GM23338 (cell line): Measurements from ENCODE around the gene CLEC4G. TPM values are rescaled to one million over a fixed set of nuclear protein-coding genes. Genes with fewer than 3 reads are reported as not detected.

ENCODE experiments used
- ATAC-seq: fragments of 200-7000 bp; cut with Tn5 transposase; 3 replicates; pipeline ENCODE4 v1.9.1; 2020
- DNase-seq: peaks from one replicate; pipeline ENCODE4 v3.0.0-alpha.2; 2015; ENCODE audit warnings: low spot score
- H2AFZ ChIP-seq: fragments of 200-600 bp; sonication (generic); 2 replicates; pipeline ENCODE4 v1.8.0; 2016; ENCODE audit warnings: antibody characterized with exemption, mild to moderate bottlenecking, moderate library complexity
- H3F3A ChIP-seq: fragments of 200-600 bp; sonication (generic); replicated peaks from 2 replicates; pipeline ENCODE4 v1.8.0; 2017; ENCODE audit warnings: antibody characterized with exemption, mixed run types, low read depth
- H3K27ac ChIP-seq: fragments of 200-600 bp; sonication (generic); 2 replicates; pipeline ENCODE4 v1.6.1; 2016; ENCODE audit warnings: low read depth
- H3K27me3 ChIP-seq: fragments of 200-600 bp; sonication (generic); 2 replicates; pipeline ENCODE4 v1.8.0; 2016; ENCODE audit warnings: mild to moderate bottlenecking, mixed run types, moderate library complexity; ENCODE audit not compliant: insufficient read depth
- H3K36me3 ChIP-seq: fragments of 200-600 bp; sonication (generic); 2 replicates; pipeline ENCODE4 v1.8.0; 2016; ENCODE audit warnings: mild to moderate bottlenecking; ENCODE audit not compliant: insufficient read depth
- H3K4me1 ChIP-seq: fragments of 200-600 bp; sonication (generic); 2 replicates; pipeline ENCODE4 v1.8.0; 2016; ENCODE audit warnings: mild to moderate bottlenecking, moderate library complexity; ENCODE audit not compliant: insufficient read depth
- H3K4me2 ChIP-seq: fragments of 200-600 bp; sonication (generic); 2 replicates; pipeline ENCODE4 v1.7.1; 2017; ENCODE audit warnings: mixed run types
- H3K4me3 ChIP-seq: fragments of 200-600 bp; sonication (generic); 2 replicates; pipeline ENCODE4 v1.6.1; 2016; ENCODE audit warnings: mixed run types
- H3K79me2 ChIP-seq: fragments of 200-600 bp; sonication (generic); replicated peaks from 2 replicates; pipeline ENCODE4 v1.8.0; 2017; ENCODE audit warnings: mild to moderate bottlenecking; ENCODE audit not compliant: insufficient read depth
- H3K9me2 ChIP-seq: fragments of 200-600 bp; sonication (generic); 2 replicates; pipeline ENCODE4 v1.8.0; 2017; ENCODE audit not compliant: insufficient read depth
- H4K20me1 ChIP-seq: fragments of 200-600 bp; sonication (generic); replicated peaks from 2 replicates; pipeline ENCODE4 v1.8.0; 2017; ENCODE audit warnings: mild to moderate bottlenecking; ENCODE audit not compliant: insufficient read depth
- H3K27ac Mint-ChIP-seq: 2 replicates; pipeline ENCODE4 v1.8.0; 2020; ENCODE audit warnings: inconsistent platforms, mild to moderate bottlenecking, moderate library complexity, mixed read lengths
- H3K27me3 Mint-ChIP-seq: 3 replicates; pipeline ENCODE4 v1.8.0; 2022; ENCODE audit warnings: low read depth, mild to moderate bottlenecking, moderate library complexity, mixed read lengths, inconsistent platforms; ENCODE audit not compliant: insufficient read depth, poor library complexity
- H3K36me3 Mint-ChIP-seq: 3 replicates; pipeline ENCODE4 v1.8.0; 2021; ENCODE audit warnings: low read depth, mild to moderate bottlenecking, inconsistent platforms, moderate library complexity, mixed read lengths
- H3K4me1 Mint-ChIP-seq: 3 replicates; pipeline ENCODE4 v1.8.0; 2020; ENCODE audit warnings: mild to moderate bottlenecking, inconsistent platforms, mixed read lengths
- H3K4me3 Mint-ChIP-seq: 3 replicates; pipeline ENCODE4 v1.8.0; 2021; ENCODE audit warnings: moderate library complexity, mild to moderate bottlenecking, inconsistent platforms, mixed read lengths
- H3K9me3 Mint-ChIP-seq: 3 replicates; pipeline ENCODE4 v1.8.0; 2020; ENCODE audit warnings: moderate library complexity, mild to moderate bottlenecking, inconsistent platforms, mixed read lengths
- CREB1 ChIP-seq: fragments of 250-450 bp; sonication (Bioruptor Pico); IDR thresholded peaks from 2 replicates; pipeline ENCODE4 v1.5.0; 2020; ENCODE audit warnings: low read depth, mild to moderate bottlenecking, moderate library complexity
- EZH2 ChIP-seq: fragments of 200-600 bp; sonication (generic); IDR thresholded peaks from one replicate; pipeline ENCODE4 v1.8.0; 2017; ENCODE audit warnings: antibody characterized with exemption, mild to moderate bottlenecking, low read depth; ENCODE audit not compliant: unreplicated experiment
- EZH2phosphoT487 ChIP-seq: fragments of 200-600 bp; sonication (generic); IDR thresholded peaks from one replicate; pipeline ENCODE4 v1.8.1; 2018; ENCODE audit warnings: antibody characterized with exemption; ENCODE audit not compliant: unreplicated experiment
- JUNB ChIP-seq: IDR thresholded peaks from one replicate; pipeline ENCODE4 v1.6.1; 2016; ENCODE audit warnings: antibody characterized with exemption; ENCODE audit not compliant: unreplicated experiment
- NANOG ChIP-seq: IDR thresholded peaks from 2 replicates; pipeline ENCODE4 v1.6.1; 2016; ENCODE audit warnings: antibody characterized with exemption, borderline replicate concordance
- POLR2AphosphoS5 ChIP-seq: IDR thresholded peaks from 2 replicates; pipeline ENCODE4 v1.6.1; 2016; ENCODE audit warnings: antibody characterized with exemption, low read depth
- STAT1 ChIP-seq: IDR thresholded peaks from one replicate; pipeline ENCODE4 v1.6.1; 2016; ENCODE audit warnings: antibody characterized with exemption; ENCODE audit not compliant: unreplicated experiment
- ZNF114 ChIP-seq: fragments of 250-450 bp; sonication (Bioruptor Pico); IDR thresholded peaks from 2 replicates; pipeline ENCODE4 v1.5.0; 2020; ENCODE audit warnings: mild to moderate bottlenecking, moderate library complexity
- ZNF331 ChIP-seq: fragments of 250-450 bp; sonication (Bioruptor Pico); IDR thresholded peaks from 2 replicates; pipeline ENCODE4 v1.5.0; 2020; ENCODE audit warnings: low read depth, mild to moderate bottlenecking, moderate library complexity
- polyA plus RNA-seq: library from polyadenylated mRNA; unstranded; fragments of >200 nt; fragmentation: Nextera tagmentation; extraction: Ambion mirVana; gene quantifications from 2 replicates; pipeline ENCODE4 v1.2.1, GENCODE V29; 2016
- total RNA-seq: library from RNA; depleted of rRNA; stranded (reverse); fragments of >200 nt; shearing (Covaris generic); gene quantifications from 2 replicates; pipeline ENCODE4 v1.2.3, GENCODE V29; 2014
- TF ChIP-seq, protein P1 (sequence below), 2 experiments: fragments of 200-600 bp in 1 of 2; sonication (generic) in 1 of 2; conservative IDR thresholded peaks; 2 replicates each; pipeline versions ENCODE4 v1.5.1 to v1.6.1; 2016 to 2017; ENCODE audit warnings: antibody characterized with exemption in 2 of 2, low read depth in 2 of 2, mild to moderate bottlenecking in 2 of 2, moderate library complexity in 1 of 2
- TF ChIP-seq, protein P2 (sequence below): fragments of 250-450 bp; sonication (Bioruptor Pico); IDR thresholded peaks from 2 replicates; pipeline ENCODE4 v1.5.0; 2020; ENCODE audit warnings: mild to moderate bottlenecking, moderate library complexity
- TF ChIP-seq, protein P3 (sequence below): IDR thresholded peaks from one replicate; pipeline ENCODE4 v1.6.1; 2018; ENCODE audit warnings: antibody characterized with exemption; ENCODE audit not compliant: unreplicated experiment

The CLEC4G gene
- total and polyA plus RNA-seq, 2 experiments from 2014 or later, result 0.52 to 0.65 TPM

DNA sequence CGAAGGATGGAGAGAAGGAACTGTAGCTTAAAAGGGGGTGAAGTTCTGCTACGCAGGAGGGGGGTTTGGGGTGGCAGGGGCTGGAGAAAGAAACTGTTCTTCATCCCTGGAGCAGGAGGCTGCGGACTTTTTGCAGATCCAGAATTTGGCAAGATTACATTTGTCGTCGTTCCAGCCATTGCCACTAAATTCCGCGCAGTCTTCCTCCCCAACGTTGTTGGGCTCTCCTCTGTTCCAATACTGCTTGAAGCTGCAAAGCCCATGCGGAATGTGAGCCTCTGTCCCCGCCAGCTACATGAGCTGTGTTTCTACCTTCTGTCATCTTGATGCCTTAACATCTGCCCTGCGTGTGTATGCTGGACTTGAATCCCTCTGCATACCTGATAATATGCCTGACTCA, 11.1 kb upstream of the CLEC4G start (continued):
- TF ChIP-seq, protein P1, sequence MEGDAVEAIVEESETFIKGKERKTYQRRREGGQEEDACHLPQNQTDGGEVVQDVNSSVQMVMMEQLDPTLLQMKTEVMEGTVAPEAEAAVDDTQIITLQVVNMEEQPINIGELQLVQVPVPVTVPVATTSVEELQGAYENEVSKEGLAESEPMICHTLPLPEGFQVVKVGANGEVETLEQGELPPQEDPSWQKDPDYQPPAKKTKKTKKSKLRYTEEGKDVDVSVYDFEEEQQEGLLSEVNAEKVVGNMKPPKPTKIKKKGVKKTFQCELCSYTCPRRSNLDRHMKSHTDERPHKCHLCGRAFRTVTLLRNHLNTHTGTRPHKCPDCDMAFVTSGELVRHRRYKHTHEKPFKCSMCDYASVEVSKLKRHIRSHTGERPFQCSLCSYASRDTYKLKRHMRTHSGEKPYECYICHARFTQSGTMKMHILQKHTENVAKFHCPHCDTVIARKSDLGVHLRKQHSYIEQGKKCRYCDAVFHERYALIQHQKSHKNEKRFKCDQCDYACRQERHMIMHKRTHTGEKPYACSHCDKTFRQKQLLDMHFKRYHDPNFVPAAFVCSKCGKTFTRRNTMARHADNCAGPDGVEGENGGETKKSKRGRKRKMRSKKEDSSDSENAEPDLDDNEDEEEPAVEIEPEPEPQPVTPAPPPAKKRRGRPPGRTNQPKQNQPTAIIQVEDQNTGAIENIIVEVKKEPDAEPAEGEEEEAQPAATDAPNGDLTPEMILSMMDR (conservative IDR thresholded peaks at IDR 0.05; ENCODE audit: low read depth in 2 of 2), result no peak

DNA sequence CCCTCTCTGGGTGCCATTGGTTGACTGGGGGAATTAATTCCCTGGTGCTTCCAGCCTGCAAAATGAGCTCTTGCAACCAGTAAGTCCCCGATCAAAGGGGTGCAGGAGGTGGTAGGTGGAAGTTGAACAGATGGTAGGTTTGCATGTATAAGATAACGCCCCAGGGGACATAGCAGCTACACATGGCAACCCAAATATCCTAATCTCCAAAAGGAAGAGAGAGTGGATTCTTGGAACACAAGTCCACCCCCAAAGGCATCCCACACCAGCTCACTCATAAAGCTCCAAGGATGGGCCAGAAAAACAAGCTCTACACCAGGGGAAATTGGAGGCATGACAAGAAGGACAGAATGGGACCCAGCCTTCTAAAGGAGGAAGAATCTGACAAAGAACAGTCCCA, 10.7 kb upstream of the CLEC4G start:
- Histone ChIP-seq H3K4me2 (no peak overlapping the region), H3K79me2 (no peaks in the 10 kb centered on the region), H3K4me1 (peaks cover 3% of the 10 kb centered on the region; the same call in 1 of the 2 replicates), H2AFZ (no peak overlapping the region), H3F3A (no peaks in the 10 kb centered on the region), H3K27ac (no peak overlapping the region), H3K4me3 (no peak overlapping the region), H4K20me1 (no peaks in the 10 kb centered on the region), H3K27me3 (no peaks in the 10 kb centered on the region), H3K9me2 (no peaks in the 10 kb centered on the region), H3K36me3 (no peaks in the 10 kb centered on the region)
- TF ChIP-seq, protein P1 (conservative IDR thresholded peaks at IDR 0.05; ENCODE audit: low read depth in 2 of 2), result no peak
- TF ChIP-seq, protein P2, sequence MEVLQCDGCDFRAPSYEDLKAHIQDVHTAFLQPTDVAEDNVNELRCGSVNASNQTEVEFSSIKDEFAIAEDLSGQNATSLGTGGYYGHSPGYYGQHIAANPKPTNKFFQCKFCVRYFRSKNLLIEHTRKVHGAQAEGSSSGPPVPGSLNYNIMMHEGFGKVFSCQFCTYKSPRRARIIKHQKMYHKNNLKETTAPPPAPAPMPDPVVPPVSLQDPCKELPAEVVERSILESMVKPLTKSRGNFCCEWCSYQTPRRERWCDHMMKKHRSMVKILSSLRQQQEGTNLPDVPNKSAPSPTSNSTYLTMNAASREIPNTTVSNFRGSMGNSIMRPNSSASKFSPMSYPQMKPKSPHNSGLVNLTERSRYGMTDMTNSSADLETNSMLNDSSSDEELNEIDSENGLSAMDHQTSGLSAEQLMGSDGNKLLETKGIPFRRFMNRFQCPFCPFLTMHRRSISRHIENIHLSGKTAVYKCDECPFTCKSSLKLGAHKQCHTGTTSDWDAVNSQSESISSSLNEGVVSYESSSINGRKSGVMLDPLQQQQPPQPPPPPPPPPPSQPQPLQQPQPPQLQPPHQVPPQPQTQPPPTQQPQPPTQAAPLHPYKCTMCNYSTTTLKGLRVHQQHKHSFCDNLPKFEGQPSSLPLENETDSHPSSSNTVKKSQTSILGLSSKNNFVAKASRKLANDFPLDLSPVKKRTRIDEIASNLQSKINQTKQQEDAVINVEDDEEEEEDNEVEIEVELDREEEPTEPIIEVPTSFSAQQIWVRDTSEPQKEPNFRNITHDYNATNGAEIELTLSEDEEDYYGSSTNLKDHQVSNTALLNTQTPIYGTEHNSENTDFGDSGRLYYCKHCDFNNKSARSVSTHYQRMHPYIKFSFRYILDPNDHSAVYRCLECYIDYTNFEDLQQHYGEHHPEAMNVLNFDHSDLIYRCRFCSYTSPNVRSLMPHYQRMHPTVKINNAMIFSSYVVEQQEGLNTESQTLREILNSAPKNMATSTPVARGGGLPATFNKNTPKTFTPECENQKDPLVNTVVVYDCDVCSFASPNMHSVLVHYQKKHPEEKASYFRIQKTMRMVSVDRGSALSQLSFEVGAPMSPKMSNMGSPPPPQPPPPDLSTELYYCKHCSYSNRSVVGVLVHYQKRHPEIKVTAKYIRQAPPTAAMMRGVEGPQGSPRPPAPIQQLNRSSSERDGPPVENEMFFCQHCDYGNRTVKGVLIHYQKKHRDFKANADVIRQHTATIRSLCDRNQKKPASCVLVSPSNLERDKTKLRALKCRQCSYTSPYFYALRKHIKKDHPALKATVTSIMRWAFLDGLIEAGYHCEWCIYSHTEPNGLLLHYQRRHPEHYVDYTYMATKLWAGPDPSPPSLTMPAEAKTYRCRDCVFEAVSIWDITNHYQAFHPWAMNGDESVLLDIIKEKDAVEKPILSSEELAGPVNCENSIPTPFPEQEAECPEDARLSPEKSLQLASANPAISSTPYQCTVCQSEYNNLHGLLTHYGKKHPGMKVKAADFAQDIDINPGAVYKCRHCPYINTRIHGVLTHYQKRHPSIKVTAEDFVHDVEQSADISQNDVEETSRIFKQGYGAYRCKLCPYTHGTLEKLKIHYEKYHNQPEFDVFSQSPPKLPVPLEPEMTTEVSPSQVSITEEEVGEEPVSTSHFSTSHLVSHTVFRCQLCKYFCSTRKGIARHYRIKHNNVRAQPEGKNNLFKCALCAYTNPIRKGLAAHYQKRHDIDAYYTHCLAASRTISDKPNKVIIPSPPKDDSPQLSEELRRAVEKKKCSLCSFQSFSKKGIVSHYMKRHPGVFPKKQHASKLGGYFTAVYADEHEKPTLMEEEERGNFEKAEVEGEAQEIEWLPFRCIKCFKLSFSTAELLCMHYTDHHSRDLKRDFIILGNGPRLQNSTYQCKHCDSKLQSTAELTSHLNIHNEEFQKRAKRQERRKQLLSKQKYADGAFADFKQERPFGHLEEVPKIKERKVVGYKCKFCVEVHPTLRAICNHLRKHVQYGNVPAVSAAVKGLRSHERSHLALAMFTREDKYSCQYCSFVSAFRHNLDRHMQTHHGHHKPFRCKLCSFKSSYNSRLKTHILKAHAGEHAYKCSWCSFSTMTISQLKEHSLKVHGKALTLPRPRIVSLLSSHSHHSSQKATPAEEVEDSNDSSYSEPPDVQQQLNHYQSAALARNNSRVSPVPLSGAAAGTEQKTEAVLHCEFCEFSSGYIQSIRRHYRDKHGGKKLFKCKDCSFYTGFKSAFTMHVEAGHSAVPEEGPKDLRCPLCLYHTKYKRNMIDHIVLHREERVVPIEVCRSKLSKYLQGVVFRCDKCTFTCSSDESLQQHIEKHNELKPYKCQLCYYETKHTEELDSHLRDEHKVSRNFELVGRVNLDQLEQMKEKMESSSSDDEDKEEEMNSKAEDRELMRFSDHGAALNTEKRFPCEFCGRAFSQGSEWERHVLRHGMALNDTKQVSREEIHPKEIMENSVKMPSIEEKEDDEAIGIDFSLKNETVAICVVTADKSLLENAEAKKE (CRISPR knock-in tag), result no peak
- TF ChIP-seq EZH2 (no peak), NANOG (no peak), ZNF114 (CRISPR knock-in tag) (no peak), STAT1 (no peak), JUNB (no peak), POLR2AphosphoS5 (no peak), EZH2phosphoT487 (no peak), CREB1 (CRISPR knock-in tag) (no peak), ZNF331 (CRISPR knock-in tag) (no peak)
- TF ChIP-seq, protein P3, sequence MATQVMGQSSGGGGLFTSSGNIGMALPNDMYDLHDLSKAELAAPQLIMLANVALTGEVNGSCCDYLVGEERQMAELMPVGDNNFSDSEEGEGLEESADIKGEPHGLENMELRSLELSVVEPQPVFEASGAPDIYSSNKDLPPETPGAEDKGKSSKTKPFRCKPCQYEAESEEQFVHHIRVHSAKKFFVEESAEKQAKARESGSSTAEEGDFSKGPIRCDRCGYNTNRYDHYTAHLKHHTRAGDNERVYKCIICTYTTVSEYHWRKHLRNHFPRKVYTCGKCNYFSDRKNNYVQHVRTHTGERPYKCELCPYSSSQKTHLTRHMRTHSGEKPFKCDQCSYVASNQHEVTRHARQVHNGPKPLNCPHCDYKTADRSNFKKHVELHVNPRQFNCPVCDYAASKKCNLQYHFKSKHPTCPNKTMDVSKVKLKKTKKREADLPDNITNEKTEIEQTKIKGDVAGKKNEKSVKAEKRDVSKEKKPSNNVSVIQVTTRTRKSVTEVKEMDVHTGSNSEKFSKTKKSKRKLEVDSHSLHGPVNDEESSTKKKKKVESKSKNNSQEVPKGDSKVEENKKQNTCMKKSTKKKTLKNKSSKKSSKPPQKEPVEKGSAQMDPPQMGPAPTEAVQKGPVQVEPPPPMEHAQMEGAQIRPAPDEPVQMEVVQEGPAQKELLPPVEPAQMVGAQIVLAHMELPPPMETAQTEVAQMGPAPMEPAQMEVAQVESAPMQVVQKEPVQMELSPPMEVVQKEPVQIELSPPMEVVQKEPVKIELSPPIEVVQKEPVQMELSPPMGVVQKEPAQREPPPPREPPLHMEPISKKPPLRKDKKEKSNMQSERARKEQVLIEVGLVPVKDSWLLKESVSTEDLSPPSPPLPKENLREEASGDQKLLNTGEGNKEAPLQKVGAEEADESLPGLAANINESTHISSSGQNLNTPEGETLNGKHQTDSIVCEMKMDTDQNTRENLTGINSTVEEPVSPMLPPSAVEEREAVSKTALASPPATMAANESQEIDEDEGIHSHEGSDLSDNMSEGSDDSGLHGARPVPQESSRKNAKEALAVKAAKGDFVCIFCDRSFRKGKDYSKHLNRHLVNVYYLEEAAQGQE, result no peak
- H3K27me3 Mint-ChIP-seq, result peaks cover 5% of the 10 kb centered on the region
- H3K4me1 Mint-ChIP-seq, result peaks cover 9% of the 10 kb centered on the region
- no peak overlapping the region; the same call in 2 of the 3 replicates for H3K4me3 Mint-ChIP-seq
- no peaks in the 10 kb centered on the region; the same call in 2 of the 3 replicates for H3K9me3 Mint-ChIP-seq
- no peak overlapping the region for H3K27ac Mint-ChIP-seq
- ATAC-seq (no peak), DNase-seq (no peak)
- H3K36me3 Mint-ChIP-seq, result no peaks in the 10 kb centered on the region
